Activated CD4-positive, alpha-beta T cell treated with anti-CD3 and anti-CD28 coated beads for 36 hours (primary cell): ENCODE results near the gene SDK1. TPM values are rescaled to one million over a fixed set of nuclear protein-coding genes. Genes with fewer than 3 reads are reported as not detected.

ENCODE experiments used
- ATAC-seq: fragments of 200-7000 bp; cut with Tn5 transposase; one replicate; pipeline ENCODE4 v1.10.0; 2021; ENCODE audit warnings: mild to moderate bottlenecking, moderate library complexity
- CTCF ChIA-PET: fragments of 350-600 bp; sonication (Branson Sonifier 250); formaldehyde crosslinking; loops from one replicate; lab custom pipeline; 2021; ENCODE audit warnings: antibody characterized with exemption; lab: Charles Lee
- POLR2A ChIA-PET: fragments of 350-600 bp; sonication (Branson Sonifier 250); formaldehyde crosslinking; loops from one replicate; lab custom pipeline; 2021; ENCODE audit warnings: antibody characterized with exemption, inconsistent platforms; lab: Charles Lee
- DNase-seq: peaks from one replicate; pipeline ENCODE4 v3.0.0-alpha.2; 2020
- H3K27ac Mint-ChIP-seq: one replicate; pipeline ENCODE4 v1.8.0; 2021; ENCODE audit warnings: mixed read lengths
- H3K27me3 Mint-ChIP-seq: one replicate; pipeline ENCODE4 v1.8.0; 2021; ENCODE audit warnings: mixed read lengths
- H3K36me3 Mint-ChIP-seq: one replicate; pipeline ENCODE4 v1.8.0; 2021; ENCODE audit warnings: low read depth, mixed read lengths
- H3K4me1 Mint-ChIP-seq: one replicate; pipeline ENCODE4 v1.8.0; 2021; ENCODE audit warnings: mixed read lengths
- H3K4me3 Mint-ChIP-seq: one replicate; pipeline ENCODE4 v1.8.0; 2021; ENCODE audit warnings: mild to moderate bottlenecking, moderate library complexity, mixed read lengths
- H3K9me3 Mint-ChIP-seq: one replicate; pipeline ENCODE4 v1.8.0; 2021; ENCODE audit warnings: low read depth, mixed read lengths
- intact Hi-C, 2 experiments: fragments of 100-400 bp; cut with DNase I in 1 of 2; cut with micrococcal nuclease in 1 of 2; formaldehyde crosslinking; loops; one replicate each; pipeline versions ENCODE4 v1.14.2 to v1.15.1; 2022 to 2024; cut with DNase I, micrococcal nuclease
- total RNA-seq, 2 experiments: library from RNA; stranded (reverse); gene quantifications; one replicate each; pipeline ENCODE4 v1.2.3, GENCODE V29; 2021

SDK1 gene
- total RNA-seq, 2 experiments from 2014 or later: 1.1 to 1.9 TPM

DNA sequence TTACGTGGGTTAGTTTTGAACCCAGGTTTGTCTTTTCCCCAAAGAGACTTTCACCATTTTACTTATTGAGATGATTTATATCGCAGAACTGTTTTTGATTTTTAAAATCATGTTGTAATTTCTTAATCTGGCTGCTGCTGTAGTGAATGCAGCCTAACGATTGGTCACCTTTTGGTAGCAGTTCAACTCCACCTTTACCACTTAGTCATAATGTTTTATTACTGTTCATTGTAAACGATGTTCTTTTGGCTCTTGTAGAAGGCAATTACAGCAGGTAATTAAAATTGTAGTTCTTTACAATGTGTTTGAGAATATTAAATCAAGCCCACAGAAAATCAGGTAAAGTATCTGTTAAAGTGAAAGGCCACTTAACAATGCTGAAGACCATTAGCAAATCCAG is 531.1 kb downstream of the SDK1 start:
- Mint-ChIP-seq H3K27me3 (no peaks in the 10 kb centered on the region), H3K36me3 (no peaks in the 10 kb centered on the region), H3K4me1 (no peaks in the 10 kb centered on the region), H3K27ac (no peak overlapping the region), H3K4me3 (no peak overlapping the region), H3K9me3 (no peaks in the 10 kb centered on the region)
- POLR2A ChIA-PET: no interaction called here
- no peak for DNase-seq
- intact Hi-C loops: no loop called here
- ATAC-seq: no peak
- CTCF ChIA-PET: no interaction called here

DNA sequence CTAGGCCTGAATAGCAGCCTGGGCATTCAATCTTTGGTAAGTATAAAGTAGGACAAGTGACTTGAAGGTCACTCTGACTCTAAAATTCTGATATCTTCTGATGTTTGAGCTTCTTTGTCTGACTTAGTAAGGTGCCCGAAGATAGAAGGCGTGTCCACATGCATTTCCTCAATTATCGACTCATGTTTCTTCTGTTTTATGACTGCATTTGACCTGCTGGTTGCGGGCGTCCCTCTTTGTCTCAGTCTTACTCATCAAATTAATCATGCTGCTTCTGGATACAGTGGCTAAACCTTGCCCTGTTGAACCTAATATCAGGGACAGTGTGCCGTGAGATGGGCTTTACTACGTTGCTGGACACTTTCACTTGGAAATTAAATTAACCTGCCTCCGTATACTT is 534.1 kb downstream of the SDK1 start:
- no peak for DNase-seq
- intact Hi-C loops: no loop called here
- POLR2A ChIA-PET: no interaction called here
- Mint-ChIP-seq H3K4me3 (no peak overlapping the region), H3K27ac (no peak overlapping the region), H3K36me3 (no peaks in the 10 kb centered on the region), H3K9me3 (no peaks in the 10 kb centered on the region), H3K27me3 (peaks cover 3% of the 10 kb centered on the region), H3K4me1 (no peaks in the 10 kb centered on the region)
- no peak for ATAC-seq
- CTCF ChIA-PET: no interaction called here

DNA sequence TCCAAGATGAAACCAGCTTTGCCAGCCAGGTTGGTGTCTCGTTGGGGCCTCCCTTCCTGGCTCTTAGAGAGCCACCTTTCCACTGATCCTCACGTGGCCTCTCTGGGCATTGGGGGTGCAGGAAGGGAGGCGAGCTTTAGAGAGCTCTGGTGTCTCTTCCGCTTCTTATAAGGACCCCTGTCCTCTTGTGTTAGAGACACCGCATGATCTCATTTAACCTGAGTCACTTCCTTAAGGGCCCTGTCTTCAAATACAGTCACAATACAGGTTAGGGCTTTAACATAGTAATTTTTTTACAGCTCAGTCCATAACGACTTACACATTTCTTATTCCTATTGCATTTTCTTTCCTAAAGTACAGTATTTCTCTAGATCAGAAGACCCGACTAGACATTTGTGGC is 535.8 kb downstream of the SDK1 start:
- intact Hi-C loops: no loop called here
- Mint-ChIP-seq H3K27me3 (peaks cover 3% of the 10 kb centered on the region), H3K4me1 (no peaks in the 10 kb centered on the region), H3K36me3 (no peaks in the 10 kb centered on the region), H3K9me3 (no peaks in the 10 kb centered on the region), H3K4me3 (no peak overlapping the region), H3K27ac (no peak overlapping the region)
- no peak for ATAC-seq
- ChIA-PET POLR2A (no interaction called here), CTCF (no interaction called here)
- DNase-seq: no peak

DNA sequence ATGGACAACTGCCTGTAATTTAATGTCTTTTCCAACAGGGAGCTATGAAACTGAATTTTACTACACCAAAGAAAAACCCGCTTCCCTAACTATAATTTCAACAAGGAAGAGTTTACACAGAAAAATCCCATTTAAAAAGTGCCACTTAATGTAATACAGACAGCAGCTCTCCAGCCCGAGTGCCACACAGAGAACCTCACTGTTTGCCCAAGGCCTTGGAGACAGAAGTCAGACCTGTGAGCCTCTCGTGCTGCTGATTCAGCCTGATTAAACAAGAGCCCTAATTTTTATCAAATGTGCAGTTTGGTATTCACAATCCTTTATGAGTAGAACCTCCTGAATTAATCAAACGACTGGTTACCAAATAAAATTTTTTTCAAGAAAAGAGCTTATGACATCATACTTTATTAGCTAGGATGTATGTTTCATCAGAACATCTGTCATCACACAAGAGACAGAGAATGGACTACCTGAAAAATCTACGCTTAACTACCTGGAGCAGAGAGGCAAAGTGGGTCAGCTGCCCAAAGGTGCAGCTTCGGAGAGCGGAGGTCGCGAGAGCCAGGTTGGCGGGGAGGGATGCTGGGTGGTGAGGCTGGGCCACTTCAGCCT is 543.6 kb downstream of the SDK1 start:
- intact Hi-C loops: no loop called here
- CTCF ChIA-PET: no interaction called here
- Mint-ChIP-seq H3K36me3 (no peaks in the 10 kb centered on the region), H3K4me1 (no peaks in the 10 kb centered on the region), H3K27me3 (peaks cover 2% of the 10 kb centered on the region), H3K4me3 (no peak overlapping the region), H3K9me3 (no peaks in the 10 kb centered on the region), H3K27ac (no peak overlapping the region)
- ATAC-seq (no peak), DNase-seq (no peak)
- POLR2A ChIA-PET: no interaction called here

DNA sequence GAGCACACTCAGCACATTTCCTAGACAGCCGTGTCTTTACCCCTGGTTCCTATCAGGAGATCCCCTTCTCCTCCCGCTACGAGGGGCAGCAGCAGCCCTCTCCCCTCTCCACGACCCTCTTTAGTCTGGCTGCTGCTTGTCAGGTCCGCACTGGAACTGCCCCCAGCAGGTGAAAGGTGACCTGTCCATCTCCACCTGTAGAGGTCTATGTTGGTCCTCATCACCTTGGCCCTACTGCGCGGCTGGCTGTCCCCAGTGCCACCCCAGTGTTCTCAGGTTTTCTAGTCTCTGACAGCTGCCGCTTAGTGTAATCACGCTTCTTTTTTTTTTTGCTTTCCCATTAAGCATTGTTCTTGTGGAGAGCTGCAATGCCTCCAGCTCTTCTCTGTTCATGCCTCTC is 545.7 kb downstream of the SDK1 start:
- ATAC-seq (no peak), DNase-seq (no peak)
- H3K4me3 Mint-ChIP-seq: no peak overlapping the region
- H3K4me1 Mint-ChIP-seq: no peaks in the 10 kb centered on the region
- H3K27ac Mint-ChIP-seq: no peak overlapping the region
- POLR2A ChIA-PET: no interaction called here
- no peaks in the 10 kb centered on the region for H3K36me3 Mint-ChIP-seq
- no peaks in the 10 kb centered on the region for H3K9me3 Mint-ChIP-seq
- intact Hi-C loops: no loop called here
- CTCF ChIA-PET: no interaction called here
- H3K27me3 Mint-ChIP-seq: peaks cover 3% of the 10 kb centered on the region

DNA sequence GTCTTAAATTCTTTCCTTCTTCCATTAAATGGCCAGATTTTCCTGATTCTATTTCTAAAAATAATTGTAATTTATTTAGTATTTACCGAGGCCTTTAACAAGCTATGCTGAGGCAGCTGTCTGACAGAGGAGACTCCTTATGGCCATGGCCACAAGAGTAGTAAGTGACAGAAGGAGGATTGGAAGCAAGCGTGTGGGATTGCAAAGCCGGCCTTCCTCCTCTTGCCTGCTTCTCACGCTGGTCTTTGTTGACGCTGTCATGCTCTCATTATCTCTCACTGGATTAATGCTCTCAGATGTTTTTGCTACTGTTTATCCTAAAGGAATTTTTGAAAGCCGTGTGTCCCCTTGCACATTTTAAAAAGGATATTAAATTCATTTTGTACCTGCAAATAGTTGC is 546.3 kb downstream of the SDK1 start:
- Mint-ChIP-seq H3K4me3 (no peak overlapping the region), H3K9me3 (no peaks in the 10 kb centered on the region), H3K27ac (no peak overlapping the region), H3K4me1 (no peaks in the 10 kb centered on the region), H3K27me3 (peaks cover 4% of the 10 kb centered on the region), H3K36me3 (no peaks in the 10 kb centered on the region)
- no peak for ATAC-seq
- POLR2A ChIA-PET: no interaction called here
- DNase-seq: no peak
- CTCF ChIA-PET: no interaction called here
- intact Hi-C loops: no loop called here

DNA sequence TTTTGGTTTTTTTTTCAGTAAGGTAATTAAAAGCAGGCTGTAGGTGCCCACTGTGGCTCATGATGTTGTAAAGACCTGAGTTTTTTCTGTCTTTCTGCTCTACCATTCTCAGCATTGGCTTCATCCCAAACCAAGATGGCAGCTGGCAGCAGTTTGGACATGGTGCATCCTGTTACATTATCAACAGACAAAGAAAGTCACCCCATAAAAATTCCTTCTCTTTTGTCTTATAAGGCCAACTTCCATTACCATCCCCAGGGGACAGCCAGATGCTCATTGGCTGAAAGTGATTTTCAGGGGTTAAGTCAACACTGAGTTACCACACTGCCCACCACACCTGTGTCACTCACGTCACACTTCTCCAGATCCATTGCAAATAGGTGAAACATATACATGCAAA is 558.4 kb downstream of the SDK1 start:
- ATAC-seq (no peak), DNase-seq (no peak)
- ChIA-PET CTCF (no interaction called here), POLR2A (no interaction called here)
- Mint-ChIP-seq H3K9me3 (no peaks in the 10 kb centered on the region), H3K4me1 (peaks cover 10% of the 10 kb centered on the region), H3K36me3 (no peaks in the 10 kb centered on the region), H3K4me3 (no peak overlapping the region), H3K27me3 (peaks cover 4% of the 10 kb centered on the region), H3K27ac (no peak overlapping the region)
- intact Hi-C loops: no loop called here

DNA sequence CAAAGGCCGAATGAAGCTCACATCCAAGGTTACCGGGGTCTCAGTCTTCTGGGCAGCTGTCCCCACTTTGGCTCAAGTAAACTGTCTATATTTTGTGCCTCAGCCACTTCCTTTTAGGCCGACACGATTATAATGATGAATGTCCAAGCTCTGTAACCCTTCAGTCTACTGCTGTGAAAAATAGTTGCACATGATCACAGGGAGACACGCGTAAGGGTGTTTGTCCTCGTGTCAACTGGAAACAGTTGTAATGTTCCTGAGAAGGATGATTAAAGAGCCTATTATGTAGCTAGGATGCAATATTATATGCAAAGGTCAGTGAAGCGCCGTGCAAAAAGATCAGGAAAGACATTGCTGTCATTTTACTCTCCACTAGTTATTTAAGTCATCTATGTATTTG is 559.9 kb downstream of the SDK1 start:
- POLR2A ChIA-PET: no interaction called here
- intact Hi-C loops: no loop called here
- Mint-ChIP-seq H3K9me3 (no peaks in the 10 kb centered on the region), H3K36me3 (no peaks in the 10 kb centered on the region), H3K4me3 (no peak overlapping the region), H3K4me1 (peaks cover 10% of the 10 kb centered on the region), H3K27ac (no peak overlapping the region), H3K27me3 (peaks cover 4% of the 10 kb centered on the region)
- CTCF ChIA-PET: interaction anchor here (0.6 kb wide), 1 partner anchor 750 kb away, joined by 3 read pairs; no protein-coding TSS in a partner anchor
- ATAC-seq: no peak
- no peak for DNase-seq

DNA sequence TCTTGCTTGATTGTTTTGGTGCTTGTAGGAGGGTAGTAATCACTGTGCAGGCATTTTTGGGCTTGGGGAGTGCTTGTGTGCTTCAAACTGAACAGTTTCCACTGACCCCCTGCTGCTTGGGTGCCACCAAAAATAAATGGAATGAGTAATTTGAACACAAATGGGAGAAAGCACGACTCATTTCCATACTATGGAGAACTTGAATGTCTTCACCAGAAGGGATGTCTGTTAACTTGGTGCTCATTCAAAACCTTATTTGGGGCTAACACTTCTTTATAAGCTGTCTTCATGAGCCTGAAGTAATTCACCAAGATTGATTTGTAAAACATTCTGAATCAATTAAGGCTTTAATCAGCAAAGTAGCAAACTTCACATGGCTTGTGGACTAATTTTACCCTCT is 560.3 kb downstream of the SDK1 start:
- H3K27me3 Mint-ChIP-seq: peaks cover 4% of the 10 kb centered on the region
- intact Hi-C loops: no loop called here
- DNase-seq (no peak), ATAC-seq (no peak)
- CTCF ChIA-PET: no interaction called here
- POLR2A ChIA-PET: no interaction called here
- H3K4me1 Mint-ChIP-seq: peaks cover 10% of the 10 kb centered on the region
- H3K9me3 Mint-ChIP-seq: no peaks in the 10 kb centered on the region
- H3K36me3 Mint-ChIP-seq: no peaks in the 10 kb centered on the region
- no peak overlapping the region for H3K4me3 Mint-ChIP-seq
- no peak overlapping the region for H3K27ac Mint-ChIP-seq

DNA sequence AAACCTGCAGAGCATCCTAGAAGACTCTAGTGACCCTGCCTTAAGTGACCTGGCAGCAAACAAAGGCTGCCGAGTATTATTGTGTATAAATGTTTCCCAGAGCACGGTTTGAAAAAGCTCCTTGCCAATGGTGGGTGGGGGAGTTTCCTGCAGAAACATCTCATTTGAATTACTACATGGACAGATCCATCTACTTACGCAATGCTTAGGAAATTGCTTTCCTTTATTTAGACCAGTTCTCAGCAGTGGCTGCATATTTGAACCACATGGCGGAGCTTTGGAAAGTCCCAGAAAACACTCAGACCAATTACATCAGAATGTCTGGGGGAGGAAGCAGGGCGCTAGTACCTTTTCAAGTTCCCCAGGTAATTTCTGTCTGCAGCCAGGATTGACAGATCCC is 560.9 kb downstream of the SDK1 start:
- intact Hi-C loops: no loop called here
- Mint-ChIP-seq H3K4me3 (no peak overlapping the region), H3K36me3 (no peaks in the 10 kb centered on the region), H3K4me1 (peaks cover 10% of the 10 kb centered on the region), H3K9me3 (no peaks in the 10 kb centered on the region), H3K27me3 (peaks cover 4% of the 10 kb centered on the region), H3K27ac (no peak overlapping the region)
- POLR2A ChIA-PET: no interaction called here
- DNase-seq (peak; percentile 9), ATAC-seq (peak; percentile 51)
- CTCF ChIA-PET: no interaction called here

DNA sequence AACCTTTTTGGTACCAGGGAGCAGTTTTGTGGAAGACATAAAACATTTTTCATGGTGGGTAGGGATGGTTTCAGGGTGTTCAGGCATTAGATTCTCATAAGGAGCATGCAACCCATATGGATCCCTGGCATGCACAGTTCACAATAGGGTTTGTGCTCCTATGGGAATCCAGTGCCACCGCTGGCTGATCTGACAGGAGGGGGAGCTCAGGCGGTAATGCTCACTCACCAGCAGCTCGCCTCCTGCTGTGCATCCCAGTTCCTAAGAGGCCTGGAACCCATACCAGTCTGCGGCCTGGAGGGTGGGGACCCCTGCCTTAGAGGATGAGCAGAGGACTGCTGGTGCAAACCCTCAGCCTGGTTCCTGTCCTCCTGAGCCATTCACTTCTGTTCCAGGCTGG is 561.7 kb downstream of the SDK1 start:
- no peaks in the 10 kb centered on the region for H3K9me3 Mint-ChIP-seq
- H3K27ac Mint-ChIP-seq: no peak overlapping the region
- DNase-seq (no peak), ATAC-seq (no peak)
- CTCF ChIA-PET: no interaction called here
- intact Hi-C loops: no loop called here
- POLR2A ChIA-PET: no interaction called here
- H3K4me1 Mint-ChIP-seq: peaks cover 10% of the 10 kb centered on the region
- H3K4me3 Mint-ChIP-seq: no peak overlapping the region
- no peaks in the 10 kb centered on the region for H3K36me3 Mint-ChIP-seq
- H3K27me3 Mint-ChIP-seq: peaks cover 2% of the 10 kb centered on the region

DNA sequence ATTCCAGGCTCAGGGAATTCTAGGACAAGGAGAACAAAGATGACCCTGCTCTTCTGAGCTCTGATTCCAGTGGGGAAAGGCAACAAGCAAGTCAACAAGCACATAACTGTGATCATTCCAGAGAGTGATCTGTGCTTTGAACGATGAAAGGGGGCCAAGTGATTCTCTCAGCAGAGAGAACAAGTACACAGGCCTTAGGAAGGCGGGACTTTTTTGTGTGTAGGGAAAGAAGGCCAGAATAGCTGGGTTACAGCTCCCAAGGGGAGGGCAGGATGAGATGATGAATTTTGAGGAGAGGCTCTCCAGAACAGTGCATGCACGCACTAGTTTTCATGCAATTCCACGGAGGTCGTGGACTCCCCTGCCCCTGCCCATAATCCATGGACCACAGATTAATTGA is 565.2 kb downstream of the SDK1 start:
- CTCF ChIA-PET: interaction anchor here (1.0 to 1.1 kb wide), 2 partner anchors 15 to 98 kb away, joined by 3 read pairs; no protein-coding TSS in a partner anchor
- DNase-seq: no peak
- no peaks in the 10 kb centered on the region for H3K9me3 Mint-ChIP-seq
- POLR2A ChIA-PET: no interaction called here
- no peak overlapping the region for H3K27ac Mint-ChIP-seq
- no peaks in the 10 kb centered on the region for H3K27me3 Mint-ChIP-seq
- H3K36me3 Mint-ChIP-seq: no peaks in the 10 kb centered on the region
- no peak for ATAC-seq
- H3K4me1 Mint-ChIP-seq: peaks cover 8% of the 10 kb centered on the region
- intact Hi-C loops: no loop called here
- no peak overlapping the region for H3K4me3 Mint-ChIP-seq

DNA sequence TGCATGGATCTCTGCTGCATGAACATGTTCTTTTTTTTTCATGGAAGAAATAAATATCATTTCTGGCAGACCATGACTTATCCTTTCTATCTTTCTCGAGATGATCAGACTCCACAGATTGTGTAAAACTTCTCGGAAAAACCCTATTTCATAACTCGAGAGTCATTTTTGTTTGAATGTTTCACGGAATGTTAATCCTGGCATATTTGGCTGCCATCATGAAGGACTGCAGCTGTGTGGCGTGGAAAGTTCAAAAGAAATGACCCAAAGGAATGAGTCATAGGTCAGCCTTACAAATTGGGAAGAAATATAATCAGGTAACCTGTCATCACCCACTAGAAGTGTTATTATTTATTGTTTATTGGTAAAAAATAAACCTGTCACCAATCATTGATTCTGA is 566.8 kb downstream of the SDK1 start:
- ChIA-PET CTCF (no interaction called here), POLR2A (no interaction called here)
- H3K27me3 Mint-ChIP-seq: peaks cover 3% of the 10 kb centered on the region
- H3K9me3 Mint-ChIP-seq: peaks cover under 1% of the 10 kb centered on the region
- no peaks in the 10 kb centered on the region for H3K36me3 Mint-ChIP-seq
- no peaks in the 10 kb centered on the region for H3K4me1 Mint-ChIP-seq
- H3K27ac Mint-ChIP-seq: no peak overlapping the region
- ATAC-seq (no peak), DNase-seq (no peak)
- intact Hi-C loops: no loop called here
- H3K4me3 Mint-ChIP-seq: no peak overlapping the region
